Esophagus squamous epithelium (tissue), 5 donors: ENCODE data around the gene RITA1. TPM values are rescaled to one million over a fixed set of nuclear protein-coding genes. Genes with fewer than 3 reads are reported as not detected.
"Not testable (repeated sequence)": the region's sequence is repeated elsewhere in the genome, so short reads cannot be mapped to it uniquely, and the experiment has no call there.

Experiments used
- DNase-seq: peaks from one replicate; lab custom pipeline; 2025; lab: John Stamatoyannopoulos, UW
- H3K27ac ChIP-seq, 4 donors: fragments of 200-600 bp; sonication (generic); one replicate each; pipeline ENCODE4 v1.5.1; 2016 to 2019; ENCODE audit warnings: mild to moderate bottlenecking in 1 of 4
- H3K27me3 ChIP-seq, 4 donors: fragments of 200-600 bp; sonication (generic); 1 replicate in 3 of 4; 2 replicates in 1 of 4; pipeline versions ENCODE4 v1.5.1 to v1.6.0; 2017 to 2021; ENCODE audit warnings: antibody characterized with exemption in 1 of 4
- H3K36me3 ChIP-seq, 3 donors: fragments of 200-600 bp; sonication (generic); one replicate each; pipeline ENCODE4 v1.5.1; 2016 to 2019
- H3K4me1 ChIP-seq, 3 donors: fragments of 200-600 bp; sonication (generic); one replicate each; pipeline ENCODE4 v1.5.1; 2017 to 2019
- H3K4me3 ChIP-seq, 4 donors: fragments of 200-600 bp; sonication (generic); 1 replicate in 3 of 4; 2 replicates in 1 of 4; pipeline ENCODE4 v1.5.1; 2016 to 2019; ENCODE audit warnings: mild to moderate bottlenecking in 2 of 4, moderate library complexity in 1 of 4
- H3K9me3 ChIP-seq, 3 donors: fragments of 200-600 bp; sonication (generic); one replicate each; pipeline ENCODE4 v1.5.1; 2016 to 2019
- CTCF ChIP-seq, 6 experiments: fragments of 450-650 bp in 4 of 6; fragments of 200-600 bp in 2 of 6; sonication (generic) in 2 of 6; IDR thresholded peaks; one replicate each; pipeline ENCODE4 v1.5.1; 2016 to 2019; ENCODE audit warnings: antibody characterized with exemption in 6 of 6, mild to moderate bottlenecking in 4 of 6, moderate library complexity in 4 of 6
- POLR2A ChIP-seq, 4 donors: fragments of 450-650 bp; IDR thresholded peaks; one replicate each; pipeline ENCODE4 v1.6.1; 2017; ENCODE audit warnings: antibody characterized with exemption in 4 of 4, mild to moderate bottlenecking in 4 of 4, moderate library complexity in 3 of 4
- WGBS, 2 donors: methylation state at CpG; one replicate each; pipeline ENCODE4 v1.1.5; 2018; 5-methylcytosine and 5-hydroxymethylcytosine counted together
- intact Hi-C: fragments of 100-400 bp; cut with DNase I; formaldehyde crosslinking; loops from one replicate; pipeline ENCODE4 v1.15.0; 2022
- total RNA-seq, 4 donors: library from RNA; depleted of rRNA; stranded (reverse); fragments of >200 nt; gene quantifications; one replicate each; pipeline ENCODE4 v1.1.0, GENCODE V29; 2016
- donor health status: DM: yes; HTN: yes; CAD: no.

RITA1 gene
- total RNA-seq, 4 donors from 2014 or later, result 17.0 to 30.0 (median 20.3) TPM

GRCh38 chr12:113138826-113139225 lies 46.7 kb upstream of the RITA1 start:
- Histone ChIP-seq H3K27ac (peak overlapping the region in 1 of 4 donors; percentile 87), H3K4me3 (no peak overlapping the region), H3K4me1 (peaks cover 0 to 47% (median 7%) of the 10 kb centered on the region in 3 donors), H3K36me3 (no peaks in the 10 kb centered on the region), H3K9me3 (no peaks in the 10 kb centered on the region), H3K27me3 (peaks cover 0 to 37% (median 1%) of the 10 kb centered on the region in 4 donors)
- 80 to 100% methylated on average over 1 to 2 of the region's 3 CpGs for WGBS, 2 donors
- DNase-seq, result no peak
- TF ChIP-seq CTCF (IDR thresholded peaks at IDR 0.05) (no peak), POLR2A (IDR thresholded peaks at IDR 0.05) (no peak)
- intact Hi-C loops, result no loop called here

- no peak for TF ChIP-seq POLR2A (IDR thresholded peaks at IDR 0.05)
- no peak for TF ChIP-seq CTCF (IDR thresholded peaks at IDR 0.05)
- no peak overlapping the region for H3K27ac ChIP-seq
- intact Hi-C loops, result no loop called here
- DNase-seq, result no peak
- H3K27me3 ChIP-seq, result peaks cover 0 to 18% (median 0%) of the 10 kb centered on the region in 4 donors
- H3K9me3 ChIP-seq, result no peaks in the 10 kb centered on the region
- WGBS, 2 donors, result 69 to 75% methylated on average over 7 of the region's 7 CpGs
- no peak overlapping the region for H3K4me3 ChIP-seq
- H3K4me1 ChIP-seq, result peaks cover 0 to 38% (median 4%) of the 10 kb centered on the region in 3 donors
- H3K36me3 ChIP-seq, result no peaks in the 10 kb centered on the region
These were observed 44.8 kb upstream of the RITA1 start for GRCh38 chr12:113140706-113141105.

GRCh38 chr12:113141716-113142115 lies 43.8 kb upstream of the RITA1 start:
- H3K27me3 ChIP-seq, H3K9me3 ChIP-seq, H3K36me3 ChIP-seq, H3K4me3 ChIP-seq, intact Hi-C loops, DNase-seq: not testable (repeated sequence)
- Histone ChIP-seq H3K27ac (peak overlapping the region in 2 of 4 donors; percentile 50 to 61), H3K4me1 (peaks cover 0 to 28% (median 0%) of the 10 kb centered on the region in 3 donors)
- WGBS, 2 donors, result 58 to 67% methylated on average over 2 of the region's 3 CpGs

- Histone ChIP-seq H3K4me1 (peaks cover 0 to 22% (median 0%) of the 10 kb centered on the region in 3 donors), H3K4me3 (no peak overlapping the region), H3K9me3 (no peaks in the 10 kb centered on the region), H3K36me3 (no peaks in the 10 kb centered on the region), H3K27ac (peak overlapping the region in 2 of 4 donors; percentile 50 to 61), H3K27me3 (peaks cover 0 to 3% (median 0%) of the 10 kb centered on the region in 4 donors)
- DNase-seq, result no peak
- TF ChIP-seq CTCF (IDR thresholded peaks at IDR 0.05) (no peak), POLR2A (IDR thresholded peaks at IDR 0.05) (no peak)
- intact Hi-C loops, result no loop called here
- 53 to 61% methylated on average over 7 of the region's 17 CpGs for WGBS, 2 donors
These were observed 43.2 kb upstream of the RITA1 start for GRCh38 chr12:113142173-113142885.

GRCh38 chr12:113142886-113143332 lies 42.6 kb upstream of the RITA1 start:
- TF ChIP-seq POLR2A (IDR thresholded peaks at IDR 0.05) (no peak), CTCF (IDR thresholded peaks at IDR 0.05) (no peak)
- WGBS, 2 donors, result 30 to 78% methylated on average over 1 to 4 of the region's 5 CpGs
- Histone ChIP-seq H3K9me3 (no peaks in the 10 kb centered on the region), H3K4me3 (no peak overlapping the region), H3K36me3 (no peaks in the 10 kb centered on the region), H3K27me3 (peaks cover 0 to 3% (median 0%) of the 10 kb centered on the region in 4 donors), H3K4me1 (peaks cover 0 to 16% (median 0%) of the 10 kb centered on the region in 3 donors), H3K27ac (peak overlapping the region in 1 of 4 donors; percentile 61)
- intact Hi-C loops, result no loop called here
- no peak for DNase-seq
